ENCODE measurements around the gene SLF1. TPM values are rescaled to one million over a fixed set of nuclear protein-coding genes. Genes with fewer than 3 reads are reported as not detected.

SLF1 gene
- total RNA-seq, 1 donor from 2014 or later: 5.3 TPM

- H3K4me1 ChIP-seq (ENCODE audit: insufficient read depth, low read length): peaks cover 11% of the 10 kb centered on the region
- no peaks in the 10 kb centered on the region for H3K36me3 Mint-ChIP-seq (ENCODE audit: low read depth, unreplicated experiment)
- H3K79me2 ChIP-seq (ENCODE audit: insufficient read depth, low read length): no peaks in the 10 kb centered on the region
- TF ChIP-seq, protein P1, sequence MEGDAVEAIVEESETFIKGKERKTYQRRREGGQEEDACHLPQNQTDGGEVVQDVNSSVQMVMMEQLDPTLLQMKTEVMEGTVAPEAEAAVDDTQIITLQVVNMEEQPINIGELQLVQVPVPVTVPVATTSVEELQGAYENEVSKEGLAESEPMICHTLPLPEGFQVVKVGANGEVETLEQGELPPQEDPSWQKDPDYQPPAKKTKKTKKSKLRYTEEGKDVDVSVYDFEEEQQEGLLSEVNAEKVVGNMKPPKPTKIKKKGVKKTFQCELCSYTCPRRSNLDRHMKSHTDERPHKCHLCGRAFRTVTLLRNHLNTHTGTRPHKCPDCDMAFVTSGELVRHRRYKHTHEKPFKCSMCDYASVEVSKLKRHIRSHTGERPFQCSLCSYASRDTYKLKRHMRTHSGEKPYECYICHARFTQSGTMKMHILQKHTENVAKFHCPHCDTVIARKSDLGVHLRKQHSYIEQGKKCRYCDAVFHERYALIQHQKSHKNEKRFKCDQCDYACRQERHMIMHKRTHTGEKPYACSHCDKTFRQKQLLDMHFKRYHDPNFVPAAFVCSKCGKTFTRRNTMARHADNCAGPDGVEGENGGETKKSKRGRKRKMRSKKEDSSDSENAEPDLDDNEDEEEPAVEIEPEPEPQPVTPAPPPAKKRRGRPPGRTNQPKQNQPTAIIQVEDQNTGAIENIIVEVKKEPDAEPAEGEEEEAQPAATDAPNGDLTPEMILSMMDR (IDR thresholded peaks at IDR 0.05; ENCODE audit: insufficient read depth, low read depth, low read length): no peak
- TF ChIP-seq EZH2 (IDR thresholded peaks at IDR 0.05; ENCODE audit: insufficient read depth, low read length): no peak
- H3K27ac Mint-ChIP-seq (ENCODE audit: unreplicated experiment): no peak overlapping the region
- FAIRE-seq: no peak
- H3K27me3 Mint-ChIP-seq (ENCODE audit: low read depth, unreplicated experiment): no peaks in the 10 kb centered on the region
- no peak overlapping the region for H3K4me3 Mint-ChIP-seq (ENCODE audit: unreplicated experiment)
- no peaks in the 10 kb centered on the region for H3K27me3 ChIP-seq (ENCODE audit: insufficient read depth, low read length)
- no peaks in the 10 kb centered on the region for H3K9me3 Mint-ChIP-seq (ENCODE audit: unreplicated experiment)
- peaks cover 24% of the 10 kb centered on the region for H3K4me1 Mint-ChIP-seq (ENCODE audit: low read depth, unreplicated experiment)
- no peak overlapping the region for H3K4me2 ChIP-seq (ENCODE audit: low read length)
- DNase-seq (ENCODE audit: low read depth): no peak
- H3K9me3 ChIP-seq (ENCODE audit: insufficient read depth, low read depth, low read length): no peaks in the 10 kb centered on the region
- H3K9ac ChIP-seq (ENCODE audit: low read length): no peak overlapping the region
- no peaks in the 10 kb centered on the region for H3K36me3 ChIP-seq (ENCODE audit: insufficient read depth, low read length)
- no peaks in the 10 kb centered on the region for H4K20me1 ChIP-seq (ENCODE audit: insufficient read depth, low read length)
- no peak overlapping the region for H3K4me3 ChIP-seq (ENCODE audit: insufficient read depth, low read depth, low read length)
- no peak overlapping the region for H3K27ac ChIP-seq (ENCODE audit: low read depth, low read length)
- no peak overlapping the region for H2AFZ ChIP-seq (ENCODE audit: low read depth, low read length)
These were observed 74.1 kb downstream of the SLF1 start for GRCh38 chr5:94692581-94692980.

DNA sequence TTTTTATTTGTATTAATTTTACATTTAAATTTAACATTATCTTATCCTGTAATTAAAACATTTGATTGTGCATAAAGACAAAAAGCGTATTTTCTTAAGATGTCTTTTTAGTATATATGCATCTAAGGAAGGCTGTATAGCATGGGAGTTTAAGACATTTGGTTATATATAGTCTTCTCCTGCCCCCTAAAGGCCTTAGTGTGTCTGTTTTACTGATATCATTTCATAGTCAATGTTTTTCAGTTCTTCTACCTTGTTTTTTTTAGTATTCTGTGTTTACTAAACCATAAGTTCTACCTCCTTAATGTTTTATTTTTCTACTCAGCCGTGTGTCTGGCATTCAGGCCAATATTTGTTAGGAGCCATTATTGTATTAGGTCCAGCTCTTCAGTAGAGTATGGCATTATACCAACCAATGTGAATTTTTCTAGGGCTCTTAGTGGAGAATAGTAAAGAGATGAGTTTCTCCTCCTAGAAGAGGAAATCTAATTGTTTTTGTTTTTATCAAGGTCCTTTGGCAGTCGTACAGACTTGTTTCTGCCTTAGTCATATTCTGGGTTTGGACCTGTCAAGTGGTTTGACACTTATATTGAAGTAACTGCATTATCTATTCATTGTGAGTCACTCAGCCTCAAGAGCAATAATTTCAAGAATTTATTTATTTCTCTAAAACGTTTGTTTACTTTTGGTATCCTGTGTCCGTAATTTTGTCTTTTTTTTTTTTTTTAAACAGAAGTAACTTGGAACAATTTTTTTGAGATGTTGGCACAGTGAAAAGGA lies 74.8 kb downstream of the SLF1 start:
- no peak overlapping the region for H2AFZ ChIP-seq (ENCODE audit: low read depth, low read length)
- H3K4me1 Mint-ChIP-seq (ENCODE audit: low read depth, unreplicated experiment): peaks cover 24% of the 10 kb centered on the region
- H3K4me3 ChIP-seq (ENCODE audit: insufficient read depth, low read depth, low read length): no peak overlapping the region
- no peaks in the 10 kb centered on the region for H3K79me2 ChIP-seq (ENCODE audit: insufficient read depth, low read length)
- no peaks in the 10 kb centered on the region for H3K9me3 ChIP-seq (ENCODE audit: insufficient read depth, low read depth, low read length)
- peaks cover 11% of the 10 kb centered on the region for H3K4me1 ChIP-seq (ENCODE audit: insufficient read depth, low read length)
- peak; percentile 95 for FAIRE-seq
- no peaks in the 10 kb centered on the region for H3K27me3 ChIP-seq (ENCODE audit: insufficient read depth, low read length)
- no peak for TF ChIP-seq EZH2 (IDR thresholded peaks at IDR 0.05; ENCODE audit: insufficient read depth, low read length)
- TF ChIP-seq, protein P1 (IDR thresholded peaks at IDR 0.05; ENCODE audit: insufficient read depth, low read depth, low read length): peak; percentile 34
- DNase-seq (ENCODE audit: low read depth): peak; percentile 93
- H3K27ac Mint-ChIP-seq (ENCODE audit: unreplicated experiment): no peak overlapping the region
- no peak overlapping the region for H3K9ac ChIP-seq (ENCODE audit: low read length)
- H3K36me3 Mint-ChIP-seq (ENCODE audit: low read depth, unreplicated experiment): no peaks in the 10 kb centered on the region
- no peaks in the 10 kb centered on the region for H4K20me1 ChIP-seq (ENCODE audit: insufficient read depth, low read length)
- peak overlapping the region; percentile 26 for H3K4me2 ChIP-seq (ENCODE audit: low read length)
- H3K27me3 Mint-ChIP-seq (ENCODE audit: low read depth, unreplicated experiment): no peaks in the 10 kb centered on the region
- no peaks in the 10 kb centered on the region for H3K9me3 Mint-ChIP-seq (ENCODE audit: unreplicated experiment)
- H3K27ac ChIP-seq (ENCODE audit: low read depth, low read length): no peak overlapping the region
- H3K4me3 Mint-ChIP-seq (ENCODE audit: unreplicated experiment): no peak overlapping the region
- H3K36me3 ChIP-seq (ENCODE audit: insufficient read depth, low read length): no peaks in the 10 kb centered on the region

GRCh38 chr5:94693845-94694370 lies 75.4 kb downstream of the SLF1 start:
- H3K4me2 ChIP-seq (ENCODE audit: low read length): no peak overlapping the region
- Mint-ChIP-seq H3K27ac (ENCODE audit: unreplicated experiment) (no peak overlapping the region), H3K4me3 (ENCODE audit: unreplicated experiment) (no peak overlapping the region), H3K9me3 (ENCODE audit: unreplicated experiment) (no peaks in the 10 kb centered on the region), H3K27me3 (ENCODE audit: low read depth, unreplicated experiment) (no peaks in the 10 kb centered on the region), H3K36me3 (ENCODE audit: low read depth, unreplicated experiment) (no peaks in the 10 kb centered on the region), H3K4me1 (ENCODE audit: low read depth, unreplicated experiment) (peaks cover 23% of the 10 kb centered on the region)
- no peaks in the 10 kb centered on the region for H3K27me3 ChIP-seq (ENCODE audit: insufficient read depth, low read length)
- H4K20me1 ChIP-seq (ENCODE audit: insufficient read depth, low read length): no peaks in the 10 kb centered on the region
- no peaks in the 10 kb centered on the region for H3K36me3 ChIP-seq (ENCODE audit: insufficient read depth, low read length)
- H3K9ac ChIP-seq (ENCODE audit: low read length): no peak overlapping the region
- no peaks in the 10 kb centered on the region for H3K9me3 ChIP-seq (ENCODE audit: insufficient read depth, low read depth, low read length)
- H3K79me2 ChIP-seq (ENCODE audit: insufficient read depth, low read length): no peaks in the 10 kb centered on the region
- no peak overlapping the region for H3K27ac ChIP-seq (ENCODE audit: low read depth, low read length)
- TF ChIP-seq, protein P1 (IDR thresholded peaks at IDR 0.05; ENCODE audit: insufficient read depth, low read depth, low read length): no peak
- TF ChIP-seq EZH2 (IDR thresholded peaks at IDR 0.05; ENCODE audit: insufficient read depth, low read length): no peak
- DNase-seq (ENCODE audit: low read depth) (no peak), FAIRE-seq (no peak)
- H3K4me1 ChIP-seq (ENCODE audit: insufficient read depth, low read length): peaks cover 11% of the 10 kb centered on the region
- H3K4me3 ChIP-seq (ENCODE audit: insufficient read depth, low read depth, low read length): no peak overlapping the region
- no peak overlapping the region for H2AFZ ChIP-seq (ENCODE audit: low read depth, low read length)
